AG09309 (cell line): ENCODE measurements around the gene SLC6A6.
"Not testable (repeated sequence)": the region's sequence is repeated elsewhere in the genome, so short reads cannot be mapped to it uniquely, and the experiment has no call there.

ENCODE experiments used
- DNase-seq: peaks from one replicate; pipeline ENCODE4 v3.0.0-alpha.2; 2010; ENCODE audit warnings: low read depth
- H3K4me3 ChIP-seq: 2 replicates; pipeline ENCODE4 v1.5.1; 2011; ENCODE audit warnings: mild to moderate bottlenecking, low read depth, low read length, moderate library complexity; ENCODE audit not compliant: control insufficient read depth
- TF ChIP-seq, protein P1 (sequence below): IDR thresholded peaks from 2 replicates; pipeline ENCODE4 v1.5.1; 2011; ENCODE audit warnings: mild to moderate bottlenecking, low read depth, low read length, inconsistent platforms; ENCODE audit not compliant: insufficient read depth, control insufficient read depth; ENCODE audit errors: missing control alignments

The SLC6A6 gene

GRCh38 chr3:14407203-14407602 is 4.8 kb downstream of the SLC6A6 start:
- no peak for DNase-seq
- H3K4me3 ChIP-seq, result no peak overlapping the region
- TF ChIP-seq, protein P1, sequence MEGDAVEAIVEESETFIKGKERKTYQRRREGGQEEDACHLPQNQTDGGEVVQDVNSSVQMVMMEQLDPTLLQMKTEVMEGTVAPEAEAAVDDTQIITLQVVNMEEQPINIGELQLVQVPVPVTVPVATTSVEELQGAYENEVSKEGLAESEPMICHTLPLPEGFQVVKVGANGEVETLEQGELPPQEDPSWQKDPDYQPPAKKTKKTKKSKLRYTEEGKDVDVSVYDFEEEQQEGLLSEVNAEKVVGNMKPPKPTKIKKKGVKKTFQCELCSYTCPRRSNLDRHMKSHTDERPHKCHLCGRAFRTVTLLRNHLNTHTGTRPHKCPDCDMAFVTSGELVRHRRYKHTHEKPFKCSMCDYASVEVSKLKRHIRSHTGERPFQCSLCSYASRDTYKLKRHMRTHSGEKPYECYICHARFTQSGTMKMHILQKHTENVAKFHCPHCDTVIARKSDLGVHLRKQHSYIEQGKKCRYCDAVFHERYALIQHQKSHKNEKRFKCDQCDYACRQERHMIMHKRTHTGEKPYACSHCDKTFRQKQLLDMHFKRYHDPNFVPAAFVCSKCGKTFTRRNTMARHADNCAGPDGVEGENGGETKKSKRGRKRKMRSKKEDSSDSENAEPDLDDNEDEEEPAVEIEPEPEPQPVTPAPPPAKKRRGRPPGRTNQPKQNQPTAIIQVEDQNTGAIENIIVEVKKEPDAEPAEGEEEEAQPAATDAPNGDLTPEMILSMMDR, result no peak

DNA sequence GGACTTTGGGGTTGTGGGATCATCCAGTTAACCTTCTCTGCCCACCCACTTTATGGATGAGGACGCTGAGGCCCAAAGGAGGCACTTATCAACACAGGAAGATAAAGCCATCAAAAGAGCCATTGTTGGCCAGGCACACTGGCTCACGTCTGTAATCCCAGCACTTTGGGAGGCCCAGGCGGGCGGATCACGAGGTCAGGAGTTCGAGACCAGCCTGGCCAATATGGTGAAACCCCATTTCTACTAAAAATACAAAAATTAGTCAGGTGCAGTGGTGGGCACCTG is 7.3 kb downstream of the SLC6A6 start:
- H3K4me3 ChIP-seq, DNase-seq: not testable (repeated sequence)

DNA sequence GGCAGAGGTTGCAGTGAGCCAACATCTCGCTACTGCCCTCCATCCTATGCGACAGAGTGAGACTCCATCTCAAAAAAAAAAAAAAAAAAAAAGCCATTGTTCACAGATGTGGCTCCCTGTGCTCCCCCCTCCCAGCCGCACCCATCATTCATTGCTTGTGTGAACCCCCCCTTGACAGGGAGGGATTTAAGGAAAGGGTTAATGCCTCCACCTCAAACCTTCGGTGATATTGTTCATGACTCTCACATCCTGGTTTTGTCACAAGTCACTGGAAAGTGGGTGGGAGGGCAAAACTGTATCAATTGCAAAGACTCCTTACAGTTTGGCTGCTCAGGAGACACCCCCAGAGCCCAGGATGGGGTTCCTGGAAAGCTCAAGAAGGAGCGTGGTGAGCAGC is 7.7 kb downstream of the SLC6A6 start:
- no peak overlapping the region for H3K4me3 ChIP-seq
- TF ChIP-seq, protein P1, result no peak
- DNase-seq, result no peak

DNA sequence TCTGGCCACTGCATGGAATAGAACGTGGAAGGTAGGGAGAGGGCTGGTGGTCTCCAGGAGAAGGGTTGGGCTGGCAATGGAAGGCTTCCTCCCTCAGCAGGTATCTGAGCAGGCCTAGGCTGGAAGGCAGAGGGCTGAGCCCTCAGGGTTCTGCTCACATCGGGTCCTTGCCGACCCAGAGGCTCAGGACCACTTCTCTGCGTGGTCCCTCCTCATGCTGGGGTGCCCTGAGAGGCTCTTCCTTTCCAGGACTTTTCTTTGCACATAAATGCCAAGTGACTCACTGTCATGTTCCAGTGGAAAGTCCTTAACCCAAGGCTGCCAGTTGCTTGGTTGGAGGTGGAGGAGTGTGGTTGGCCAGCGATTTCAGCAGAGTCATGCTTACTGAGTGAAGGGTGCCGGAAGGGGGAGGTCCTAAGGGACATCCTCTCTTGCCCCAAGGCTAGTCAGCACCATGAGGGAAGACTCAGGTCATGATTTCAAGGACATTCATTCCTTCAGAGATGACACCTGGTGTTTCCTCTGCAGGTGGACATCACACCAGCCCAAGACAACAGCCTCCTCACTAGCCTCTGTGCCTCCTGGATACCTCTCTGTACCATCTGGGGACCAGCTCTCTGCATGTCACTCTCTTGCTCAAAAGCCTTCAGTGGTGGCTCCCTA is 8.2 kb downstream of the SLC6A6 start:
- DNase-seq, result peak; percentile 83
- H3K4me3 ChIP-seq, result no peak overlapping the region
- TF ChIP-seq, protein P1, result no peak

- no peak overlapping the region for H3K4me3 ChIP-seq
- TF ChIP-seq, protein P1, result no peak
- no peak for DNase-seq
These were observed 8.7 kb downstream of the SLC6A6 start for GRCh38 chr3:14411166-14411526.

- H3K4me3 ChIP-seq, result no peak overlapping the region
- TF ChIP-seq, protein P1, result peak; percentile 11
- DNase-seq, result no peak
These were observed 9.6 kb downstream of the SLC6A6 start for GRCh38 chr3:14411988-14412387.

DNA sequence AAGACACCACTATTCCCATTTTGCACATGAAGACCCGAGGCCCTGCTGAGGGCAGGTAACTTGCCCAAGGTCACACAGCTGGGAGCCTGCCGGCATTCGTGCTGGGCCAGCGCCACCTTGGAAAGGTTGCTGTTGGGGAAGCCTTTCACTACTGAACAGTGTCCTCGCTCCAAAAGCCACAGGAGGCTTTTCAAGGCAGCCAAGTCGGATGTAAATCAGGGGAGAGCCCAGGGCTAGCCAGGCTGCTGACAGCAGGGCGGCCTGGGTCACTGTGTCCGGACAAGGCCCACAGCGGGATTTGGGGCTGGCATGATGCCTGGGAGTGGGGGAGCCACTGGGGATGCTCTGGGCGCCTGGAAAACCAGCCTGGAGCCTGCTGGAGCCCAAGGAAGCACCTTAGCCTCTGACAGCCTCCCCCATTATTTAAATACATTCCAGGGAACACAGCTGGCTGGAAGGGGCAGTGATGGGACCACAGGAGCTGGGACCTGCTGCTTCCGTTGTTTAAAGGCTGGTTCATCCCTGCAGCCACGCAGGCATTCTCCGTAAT is 10.5 kb downstream of the SLC6A6 start:
- DNase-seq, result no peak
- TF ChIP-seq, protein P1, result no peak
- H3K4me3 ChIP-seq, result no peak overlapping the region
